Measurements from ENCODE around the gene KAZN. TPM values are rescaled to one million over a fixed set of nuclear protein-coding genes. Genes with fewer than 3 reads are reported as not detected.

Gene KAZN
- total RNA-seq, 1 experiment from 2014 or later, result 15.6 TPM

- no peak for DNase-seq
- BruUV-seq (replicated peaks), result no TSS peak
- Histone ChIP-seq H3F3A (ENCODE audit: insufficient read depth, low read depth) (no peaks in the 10 kb centered on the region), H3K79me2 (ENCODE audit: low read depth) (no peaks in the 10 kb centered on the region), H3K36me3 (ENCODE audit: low read depth) (no peaks in the 10 kb centered on the region), H3K27ac (no peak overlapping the region), H3K9me3 (ENCODE audit: insufficient read depth, low read depth) (no peaks in the 10 kb centered on the region), H4K20me1 (ENCODE audit: insufficient read depth) (no peaks in the 10 kb centered on the region), H3K4me3 (no peak overlapping the region), H2AFZ (no peak overlapping the region), H3K9me2 (ENCODE audit: insufficient read depth) (no peaks in the 10 kb centered on the region), H3K4me2 (no peak overlapping the region), H3K4me1 (replicated peaks; ENCODE audit: insufficient read depth) (no peaks in the 10 kb centered on the region), H3K27me3 (ENCODE audit: insufficient read depth, low read depth) (no peaks in the 10 kb centered on the region)
- ChIA-PET CTCF (no interaction called here), POLR2A (ENCODE audit: unreplicated experiment) (no interaction called here)
- TF ChIP-seq EZH2 (IDR thresholded peaks at IDR 0.05; ENCODE audit: low read depth) (no peak), CTCF (conservative IDR thresholded peaks at IDR 0.05) (no peak)
- intact Hi-C loops (cut with micrococcal nuclease; ENCODE audit: unreplicated experiment), result no loop called here
These were observed 376.6 kb downstream of the KAZN start for GRCh38 chr1:14975119-14975518.

GRCh38 chr1:14976256-14976655, 377.8 kb downstream of the KAZN start:
- TF ChIP-seq EZH2 (IDR thresholded peaks at IDR 0.05; ENCODE audit: low read depth) (no peak), CTCF (conservative IDR thresholded peaks at IDR 0.05) (no peak)
- Histone ChIP-seq H3F3A (ENCODE audit: insufficient read depth, low read depth) (no peaks in the 10 kb centered on the region), H3K4me3 (no peak overlapping the region), H3K36me3 (ENCODE audit: low read depth) (no peaks in the 10 kb centered on the region), H3K4me2 (no peak overlapping the region), H3K9me3 (ENCODE audit: insufficient read depth, low read depth) (no peaks in the 10 kb centered on the region), H2AFZ (no peak overlapping the region), H3K27ac (no peak overlapping the region), H3K4me1 (replicated peaks; ENCODE audit: insufficient read depth) (no peaks in the 10 kb centered on the region), H4K20me1 (ENCODE audit: insufficient read depth) (no peaks in the 10 kb centered on the region), H3K27me3 (ENCODE audit: insufficient read depth, low read depth) (no peaks in the 10 kb centered on the region), H3K79me2 (ENCODE audit: low read depth) (no peaks in the 10 kb centered on the region), H3K9me2 (ENCODE audit: insufficient read depth) (no peaks in the 10 kb centered on the region)
- BruUV-seq (replicated peaks), result no TSS peak
- ChIA-PET POLR2A (ENCODE audit: unreplicated experiment) (no interaction called here), CTCF (no interaction called here)
- intact Hi-C loops (cut with micrococcal nuclease; ENCODE audit: unreplicated experiment), result loop anchor here (2.0 kb wide), 1 partner anchor 21 kb away; no protein-coding TSS in a partner anchor
- DNase-seq, result no peak

DNA sequence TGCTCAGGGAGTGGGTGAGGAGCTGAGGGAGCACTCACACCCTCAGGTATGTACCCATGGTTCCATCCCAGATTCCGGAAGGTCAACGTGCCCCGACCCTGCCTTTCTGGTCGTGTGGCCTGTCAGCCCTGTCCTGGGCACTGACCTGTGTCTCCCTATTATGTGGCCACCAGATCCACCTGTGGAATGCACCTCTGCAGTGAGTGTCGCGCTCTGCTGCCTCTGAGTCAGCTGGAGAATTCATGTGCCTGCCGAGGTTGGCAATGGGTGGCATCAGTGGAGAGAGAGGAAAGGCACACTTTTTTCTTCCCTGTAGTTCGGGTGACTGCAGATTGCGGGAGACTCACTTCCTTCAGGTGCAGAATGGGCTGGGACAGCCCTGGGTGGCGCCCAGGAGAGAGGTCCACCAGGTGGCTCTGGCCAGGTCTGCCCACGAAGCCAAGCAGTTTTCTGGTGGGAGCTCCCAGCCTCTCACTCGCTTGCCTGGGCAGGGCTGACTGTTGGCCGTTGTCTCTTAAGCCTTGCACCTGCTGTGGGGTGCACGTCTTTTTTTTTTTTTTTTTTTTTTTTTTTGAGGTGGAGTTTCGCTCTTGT, 378.9 kb downstream of the KAZN start:
- no peaks in the 10 kb centered on the region for H3K36me3 ChIP-seq (ENCODE audit: low read depth)
- no peaks in the 10 kb centered on the region for H3K27me3 ChIP-seq (ENCODE audit: insufficient read depth, low read depth)
- no peaks in the 10 kb centered on the region for H3K4me1 ChIP-seq (replicated peaks; ENCODE audit: insufficient read depth)
- no peak overlapping the region for H2AFZ ChIP-seq
- CTCF ChIA-PET, result interaction anchor here (0.7 kb wide), 1 partner anchor 245 kb away, joined by 6 read pairs; no protein-coding TSS in a partner anchor
- intact Hi-C loops (cut with micrococcal nuclease; ENCODE audit: unreplicated experiment), result loop anchor here (2.0 kb wide), 1 partner anchor 19 kb away; no protein-coding TSS in a partner anchor
- H3K27ac ChIP-seq, result no peak overlapping the region
- no peak overlapping the region for H3K4me3 ChIP-seq
- peak; percentile 38 to 82 for DNase-seq
- H3K9me2 ChIP-seq (ENCODE audit: insufficient read depth), result no peaks in the 10 kb centered on the region
- TF ChIP-seq EZH2 (IDR thresholded peaks at IDR 0.05; ENCODE audit: low read depth), result no peak
- TF ChIP-seq CTCF (conservative IDR thresholded peaks at IDR 0.05), result no peak
- H4K20me1 ChIP-seq (ENCODE audit: insufficient read depth), result no peaks in the 10 kb centered on the region
- no peaks in the 10 kb centered on the region for H3F3A ChIP-seq (ENCODE audit: insufficient read depth, low read depth)
- no peaks in the 10 kb centered on the region for H3K79me2 ChIP-seq (ENCODE audit: low read depth)
- POLR2A ChIA-PET (ENCODE audit: unreplicated experiment), result interaction anchor here (0.6 kb wide), 1 partner anchor 30 kb away, joined by 6 read pairs; no protein-coding TSS in a partner anchor
- no peak overlapping the region for H3K4me2 ChIP-seq
- no peaks in the 10 kb centered on the region for H3K9me3 ChIP-seq (ENCODE audit: insufficient read depth, low read depth)
- no TSS peak for BruUV-seq (replicated peaks)
